HEK293T (cell line): ENCODE data around the gene WDR89.
"Not testable (repeated sequence)": the region's sequence is repeated elsewhere in the genome, so short reads cannot be mapped to it uniquely, and the experiment has no call there.

ENCODE experiments used
- CTCF ChIA-PET: fragments of 350-600 bp; formaldehyde crosslinking; extraction: SDS; loops from one replicate; lab custom pipeline; 2021; ENCODE audit warnings: antibody characterized with exemption, inconsistent platforms; lab: Yijun Ruan, JAX
- POLR2A ChIA-PET: fragments of 350-600 bp; formaldehyde crosslinking; extraction: SDS; loops from one replicate; lab custom pipeline; 2020; ENCODE audit warnings: antibody characterized with exemption, inconsistent platforms; lab: Yijun Ruan, JAX
- DNase-seq: peaks from one replicate; pipeline ENCODE4 v3.0.0; 2012; ENCODE audit warnings: mixed read lengths; ENCODE audit errors: extremely low spot score
- ARNT ChIP-seq: fragments of 450-650 bp; IDR thresholded peaks from 2 replicates; pipeline ENCODE4 v1.6.1; 2017; ENCODE audit warnings: mild to moderate bottlenecking
- BHLHE40 ChIP-seq: fragments of 450-650 bp; IDR thresholded peaks from 2 replicates; pipeline ENCODE4 v1.6.1; 2016; ENCODE audit warnings: mild to moderate bottlenecking, moderate library complexity, borderline replicate concordance
- CTBP1 ChIP-seq: fragments of 450-650 bp; IDR thresholded peaks from 2 replicates; pipeline ENCODE4 v1.6.1; 2016; ENCODE audit warnings: borderline replicate concordance
- ELF4 ChIP-seq: fragments of 450-650 bp; IDR thresholded peaks from 2 replicates; pipeline ENCODE4 v1.6.1; 2017; ENCODE audit warnings: antibody characterized with exemption
- FOXA1 ChIP-seq: fragments of 450-650 bp; IDR thresholded peaks from 2 replicates; pipeline ENCODE4 v1.6.1; 2016; ENCODE audit warnings: mild to moderate bottlenecking
- FOXK2 ChIP-seq: fragments of 450-650 bp; IDR thresholded peaks from 2 replicates; pipeline ENCODE4 v1.6.1; 2016; ENCODE audit warnings: mild to moderate bottlenecking
- FOXM1 ChIP-seq: fragments of 450-650 bp; IDR thresholded peaks from 2 replicates; pipeline ENCODE4 v1.6.1; 2017; ENCODE audit warnings: mild to moderate bottlenecking, borderline replicate concordance
- HDGF ChIP-seq: fragments of 450-650 bp; IDR thresholded peaks from 2 replicates; pipeline ENCODE4 v1.6.1; 2017; ENCODE audit warnings: antibody characterized with exemption, borderline replicate concordance
- L3MBTL2 ChIP-seq: fragments of 450-650 bp; conservative IDR thresholded peaks from 2 replicates; pipeline ENCODE4 v1.6.1; 2016; ENCODE audit warnings: mild to moderate bottlenecking
- LEF1 ChIP-seq: fragments of 450-650 bp; IDR thresholded peaks from 2 replicates; pipeline ENCODE4 v1.6.1; 2017; ENCODE audit warnings: mild to moderate bottlenecking, borderline replicate concordance
- NFRKB ChIP-seq: fragments of 450-650 bp; IDR thresholded peaks from 2 replicates; pipeline ENCODE4 v1.6.1; 2016; ENCODE audit warnings: mild to moderate bottlenecking, moderate library complexity
- SP1 ChIP-seq: fragments of 450-650 bp; IDR thresholded peaks from 2 replicates; pipeline ENCODE4 v1.6.1; 2017
- SUZ12 ChIP-seq: fragments of 450-650 bp; IDR thresholded peaks from 2 replicates; pipeline ENCODE4 v1.6.1; 2016; ENCODE audit warnings: mild to moderate bottlenecking
- TARDBP ChIP-seq: fragments of 450-650 bp; IDR thresholded peaks from 2 replicates; pipeline ENCODE4 v1.6.1; 2016
- ZNF384 ChIP-seq: fragments of 450-650 bp; IDR thresholded peaks from 2 replicates; pipeline ENCODE4 v1.6.1; 2016
- TF ChIP-seq, protein P1 (sequence below): fragments of 450-650 bp; IDR thresholded peaks from 2 replicates; pipeline ENCODE4 v1.6.1; 2016

The WDR89 gene

DNA sequence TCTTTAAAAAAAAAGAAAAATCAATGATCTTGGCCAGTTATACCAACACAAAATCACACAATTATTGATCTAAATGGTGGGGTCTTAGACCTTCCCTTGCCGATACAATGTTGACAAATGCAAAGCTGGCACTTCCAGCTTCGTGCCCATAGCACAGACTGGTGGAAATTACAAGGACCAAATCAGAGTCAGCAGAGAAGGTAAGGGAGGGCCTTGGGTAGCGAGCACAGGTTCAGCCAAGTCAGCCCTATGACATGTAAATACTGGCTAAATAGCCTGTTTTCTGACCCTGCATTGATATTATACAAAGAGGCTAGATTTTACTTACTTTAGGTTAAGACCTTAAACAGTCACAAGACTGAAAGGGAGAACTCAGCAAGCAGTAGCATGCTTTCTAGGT, 30.3 kb upstream of the WDR89 start:
- TF ChIP-seq ELF4 (no peak), ARNT (no peak), HDGF (no peak), NFRKB (no peak), SUZ12 (no peak), FOXA1 (no peak), LEF1 (no peak), SP1 (no peak), L3MBTL2 (no peak), BHLHE40 (no peak)
- TF ChIP-seq, protein P1, sequence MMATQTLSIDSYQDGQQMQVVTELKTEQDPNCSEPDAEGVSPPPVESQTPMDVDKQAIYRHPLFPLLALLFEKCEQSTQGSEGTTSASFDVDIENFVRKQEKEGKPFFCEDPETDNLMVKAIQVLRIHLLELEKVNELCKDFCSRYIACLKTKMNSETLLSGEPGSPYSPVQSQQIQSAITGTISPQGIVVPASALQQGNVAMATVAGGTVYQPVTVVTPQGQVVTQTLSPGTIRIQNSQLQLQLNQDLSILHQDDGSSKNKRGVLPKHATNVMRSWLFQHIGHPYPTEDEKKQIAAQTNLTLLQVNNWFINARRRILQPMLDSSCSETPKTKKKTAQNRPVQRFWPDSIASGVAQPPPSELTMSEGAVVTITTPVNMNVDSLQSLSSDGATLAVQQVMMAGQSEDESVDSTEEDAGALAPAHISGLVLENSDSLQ, result no peak
- no peak for DNase-seq
- POLR2A ChIA-PET, result no interaction called here
- CTCF ChIA-PET, result interaction anchor here (0.6 kb wide), 1 partner anchor 271 kb away, joined by 3 read pairs; no protein-coding TSS in a partner anchor

- no peak for TF ChIP-seq LEF1
- no peak for TF ChIP-seq HDGF
- TF ChIP-seq ZNF384, result no peak
- TF ChIP-seq SUZ12, result no peak
- ChIA-PET CTCF (no interaction called here), POLR2A (no interaction called here)
- no peak for DNase-seq
Observed at GRCh38 chr14:63670692-63671091, 29.0 kb upstream of the WDR89 start.

DNA sequence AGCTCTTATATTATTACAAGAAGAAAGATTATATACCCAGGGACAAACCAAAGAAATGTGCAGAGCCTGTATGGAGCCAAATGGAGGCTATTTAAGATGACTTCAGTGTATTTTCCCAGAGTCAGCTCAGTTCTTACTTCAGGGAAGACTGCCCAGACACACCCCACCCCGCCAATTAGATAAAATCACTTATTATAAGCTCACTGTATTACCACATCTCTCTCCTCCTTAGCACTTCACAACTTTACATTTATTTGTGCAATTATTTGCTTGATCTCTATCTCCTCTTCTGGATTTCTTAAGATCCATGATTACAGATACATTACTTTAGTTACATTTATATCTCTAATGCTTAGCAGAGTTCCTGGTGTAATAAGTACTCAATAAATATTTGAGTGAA, 24.7 kb upstream of the WDR89 start:
- CTCF ChIA-PET, result no interaction called here
- TF ChIP-seq TARDBP (no peak), NFRKB (no peak), CTBP1 (no peak), FOXM1 (no peak), L3MBTL2 (no peak), LEF1 (no peak), FOXK2 (no peak), SUZ12 (no peak), SP1 (no peak), ELF4 (no peak), FOXA1 (no peak), BHLHE40 (no peak), HDGF (no peak), ARNT (no peak), ZNF384 (no peak)
- TF ChIP-seq, protein P1, result no peak
- POLR2A ChIA-PET, result interaction anchor here (1.9 kb wide), 1 partner anchor 24 kb away, joined by 7 read pairs; the partner anchor contains the start of gene WDR89
- DNase-seq, result no peak

GRCh38 chr14:63663428-63664341, 22.0 kb upstream of the WDR89 start:
- DNase-seq, result no peak
- POLR2A ChIA-PET, result interaction anchor here (0.6 to 1.0 kb wide), 2 partner anchors 22 to 62 kb away, joined by 3 read pairs; partner anchors contain the start of gene WDR89
- TF ChIP-seq SP1, result no peak
- no peak for TF ChIP-seq L3MBTL2
- no peak for TF ChIP-seq TARDBP
- no peak for TF ChIP-seq SUZ12
- no peak for TF ChIP-seq ARNT
- TF ChIP-seq, protein P1, result no peak
- TF ChIP-seq LEF1, result no peak
- no peak for TF ChIP-seq CTBP1
- TF ChIP-seq HDGF, result no peak
- TF ChIP-seq ZNF384, result no peak
- no peak for TF ChIP-seq ELF4
- no peak for TF ChIP-seq FOXA1
- TF ChIP-seq FOXM1, result no peak
- TF ChIP-seq BHLHE40, result no peak
- no peak for TF ChIP-seq NFRKB
- no peak for TF ChIP-seq FOXK2
- CTCF ChIA-PET, result no interaction called here

DNA sequence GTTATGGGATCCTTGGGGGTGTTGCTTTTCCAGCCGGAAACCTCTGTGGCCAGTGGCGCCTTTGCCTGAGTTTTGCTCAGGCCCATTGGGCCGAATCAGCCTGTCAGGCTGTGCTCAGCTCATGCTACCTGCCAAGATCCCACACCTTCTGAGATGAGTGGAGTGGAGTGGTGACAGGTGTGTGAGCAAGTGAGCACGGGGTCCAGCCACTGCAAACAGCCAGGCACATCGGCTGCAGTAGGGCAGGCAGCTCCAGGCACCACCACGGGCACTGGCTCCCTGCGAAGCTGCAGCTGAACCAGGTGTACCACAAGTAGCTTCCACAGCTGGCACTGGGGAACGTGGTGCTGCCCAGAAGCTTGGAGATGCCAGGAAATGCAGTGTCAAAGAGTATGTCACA, 21.1 kb upstream of the WDR89 start:
- POLR2A ChIA-PET, result interaction anchor here (0.6 to 1.3 kb wide), 2 partner anchors 21 to 63 kb away, joined by 3 to 4 read pairs; partner anchors contain the start of gene WDR89
- CTCF ChIA-PET, result no interaction called here
- DNase-seq, result no peak
- TF ChIP-seq, protein P1, result no peak
- TF ChIP-seq ZNF384, result no peak
- TF ChIP-seq TARDBP, result no peak
- no peak for TF ChIP-seq BHLHE40

- ChIA-PET POLR2A (interaction anchor here (1.3 kb wide), 1 partner anchor 20 kb away, joined by 4 read pairs; the partner anchor contains the start of gene WDR89), CTCF (interaction anchor here (0.6 kb wide), 1 partner anchor 20 kb away, joined by 3 read pairs; no protein-coding TSS in a partner anchor)
- DNase-seq, result not testable (repeated sequence)
Observed at GRCh38 chr14:63661881-63662280, 20.2 kb upstream of the WDR89 start.
